ENCODE results near the gene NLGN1.

DNA sequence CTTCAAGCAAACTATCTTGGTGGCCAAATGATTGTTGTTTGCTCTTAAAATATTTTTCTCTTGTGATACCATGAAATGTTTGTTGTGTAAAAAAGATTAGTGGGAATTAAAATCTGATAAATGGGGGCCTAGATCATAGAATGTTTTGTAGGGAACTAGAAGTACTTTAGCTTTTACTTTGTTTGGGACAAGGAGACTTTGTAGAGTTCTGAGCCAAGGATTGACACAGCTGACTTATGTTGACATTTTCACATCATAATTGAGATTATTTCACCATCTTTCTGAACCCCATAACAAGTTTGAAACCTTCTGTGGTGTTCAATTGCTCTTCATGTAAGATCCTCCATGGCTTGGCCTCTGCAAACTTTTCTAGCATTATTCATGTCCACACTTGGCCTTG, 235.4 kb downstream of the NLGN1 start:
- TF ChIP-seq, protein P1, sequence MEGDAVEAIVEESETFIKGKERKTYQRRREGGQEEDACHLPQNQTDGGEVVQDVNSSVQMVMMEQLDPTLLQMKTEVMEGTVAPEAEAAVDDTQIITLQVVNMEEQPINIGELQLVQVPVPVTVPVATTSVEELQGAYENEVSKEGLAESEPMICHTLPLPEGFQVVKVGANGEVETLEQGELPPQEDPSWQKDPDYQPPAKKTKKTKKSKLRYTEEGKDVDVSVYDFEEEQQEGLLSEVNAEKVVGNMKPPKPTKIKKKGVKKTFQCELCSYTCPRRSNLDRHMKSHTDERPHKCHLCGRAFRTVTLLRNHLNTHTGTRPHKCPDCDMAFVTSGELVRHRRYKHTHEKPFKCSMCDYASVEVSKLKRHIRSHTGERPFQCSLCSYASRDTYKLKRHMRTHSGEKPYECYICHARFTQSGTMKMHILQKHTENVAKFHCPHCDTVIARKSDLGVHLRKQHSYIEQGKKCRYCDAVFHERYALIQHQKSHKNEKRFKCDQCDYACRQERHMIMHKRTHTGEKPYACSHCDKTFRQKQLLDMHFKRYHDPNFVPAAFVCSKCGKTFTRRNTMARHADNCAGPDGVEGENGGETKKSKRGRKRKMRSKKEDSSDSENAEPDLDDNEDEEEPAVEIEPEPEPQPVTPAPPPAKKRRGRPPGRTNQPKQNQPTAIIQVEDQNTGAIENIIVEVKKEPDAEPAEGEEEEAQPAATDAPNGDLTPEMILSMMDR (IDR thresholded peaks at IDR 0.05), result no peak
- no peak for TF ChIP-seq POLR2A (IDR thresholded peaks at IDR 0.05)

Data from heart left ventricle (tissue), 13 donors.